LoVo (cell line): ENCODE results near the gene MPIG6B.

Source experiments
- DNase-seq: peaks from one replicate; pipeline ENCODE4 v3.0.0-alpha.2; 2016; ENCODE audit warnings: low spot score

MPIG6B gene, protein sequence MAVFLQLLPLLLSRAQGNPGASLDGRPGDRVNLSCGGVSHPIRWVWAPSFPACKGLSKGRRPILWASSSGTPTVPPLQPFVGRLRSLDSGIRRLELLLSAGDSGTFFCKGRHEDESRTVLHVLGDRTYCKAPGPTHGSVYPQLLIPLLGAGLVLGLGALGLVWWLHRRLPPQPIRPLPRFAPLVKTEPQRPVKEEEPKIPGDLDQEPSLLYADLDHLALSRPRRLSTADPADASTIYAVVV

GRCh38 chr6:31723245-31723979 is at the start of gene MPIG6B:
MPIG6B (plus strand) TSS chr6:31723373; CDS start chr6:31723384, 11 bp downstream.
- DNase-seq: no peak

GRCh38 chr6:31676322-31676903 is 46.8 kb upstream of the MPIG6B start:
- DNase-seq: no peak

GRCh38 chr6:31676904-31677303 is 46.3 kb upstream of the MPIG6B start:
- no peak for DNase-seq

DNA sequence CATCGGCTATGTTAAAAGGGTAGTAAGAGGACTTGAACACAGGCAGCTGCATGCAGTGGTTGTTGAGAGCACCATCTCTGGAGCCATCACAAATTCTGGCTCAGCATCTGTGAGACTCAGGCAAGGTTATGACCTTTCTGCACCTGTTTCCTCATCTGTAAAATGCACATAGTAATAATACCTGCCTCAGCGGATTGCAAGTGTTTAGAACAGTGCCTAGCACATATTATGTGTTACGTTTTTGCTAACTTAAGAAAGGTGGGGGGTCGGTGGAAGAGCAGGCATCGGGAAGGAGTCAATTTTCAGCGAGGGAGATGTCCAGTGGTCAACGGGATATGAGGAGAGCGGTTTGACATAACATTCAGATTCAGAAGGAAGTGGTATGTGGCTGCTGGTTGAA is 45.2 kb upstream of the MPIG6B start:
- DNase-seq: no peak

DNA sequence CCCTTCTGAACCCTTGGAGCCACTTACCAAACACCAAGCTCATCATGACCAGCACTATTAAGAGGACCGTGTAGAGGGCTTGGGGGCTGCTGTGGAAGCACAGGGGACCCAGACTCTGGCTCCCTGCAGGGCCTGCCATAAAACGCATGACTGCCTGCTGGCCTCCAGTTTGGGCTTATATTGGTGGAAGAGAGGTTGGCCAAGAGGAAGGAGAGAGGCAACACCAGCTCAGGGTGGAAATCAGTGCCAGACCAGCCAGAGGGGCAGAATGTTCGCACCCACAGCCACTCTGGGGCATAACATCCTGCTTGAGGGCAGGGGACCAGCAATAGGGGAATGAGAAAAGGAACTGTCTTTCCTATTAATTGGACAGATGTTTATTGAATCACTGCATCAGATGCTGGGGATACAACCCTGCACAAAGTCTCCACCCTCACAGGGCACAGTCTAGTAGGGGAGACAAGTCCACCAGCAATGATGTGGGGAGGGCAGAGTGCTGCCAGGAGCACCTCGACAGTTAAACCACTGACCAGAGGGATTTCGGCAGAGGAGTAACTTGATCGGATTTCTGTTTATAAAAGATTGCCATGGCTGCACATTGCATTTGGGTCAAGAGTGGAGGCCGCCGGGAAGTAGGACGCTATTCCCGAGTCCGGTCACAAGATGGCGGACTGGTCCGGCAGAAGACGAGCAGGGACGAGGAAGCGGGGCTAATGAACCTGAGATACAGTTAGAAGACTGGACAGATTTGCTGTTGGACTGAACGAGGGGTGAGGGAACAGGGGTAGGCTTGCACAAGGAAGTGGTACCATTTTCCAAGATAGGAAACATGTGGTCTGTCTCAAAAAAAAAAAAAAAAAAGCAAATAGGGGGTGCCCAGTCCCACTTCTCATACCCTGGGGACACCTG is 42.7 kb upstream of the MPIG6B start, which contains the start of gene LY6G5C:
Gene LY6G5C (minus strand): TSS at position 842 of the 909 bp plus-strand sequence. CDS start 694 bp downstream, at position 148.
- peak; percentile 79 for DNase-seq

DNA sequence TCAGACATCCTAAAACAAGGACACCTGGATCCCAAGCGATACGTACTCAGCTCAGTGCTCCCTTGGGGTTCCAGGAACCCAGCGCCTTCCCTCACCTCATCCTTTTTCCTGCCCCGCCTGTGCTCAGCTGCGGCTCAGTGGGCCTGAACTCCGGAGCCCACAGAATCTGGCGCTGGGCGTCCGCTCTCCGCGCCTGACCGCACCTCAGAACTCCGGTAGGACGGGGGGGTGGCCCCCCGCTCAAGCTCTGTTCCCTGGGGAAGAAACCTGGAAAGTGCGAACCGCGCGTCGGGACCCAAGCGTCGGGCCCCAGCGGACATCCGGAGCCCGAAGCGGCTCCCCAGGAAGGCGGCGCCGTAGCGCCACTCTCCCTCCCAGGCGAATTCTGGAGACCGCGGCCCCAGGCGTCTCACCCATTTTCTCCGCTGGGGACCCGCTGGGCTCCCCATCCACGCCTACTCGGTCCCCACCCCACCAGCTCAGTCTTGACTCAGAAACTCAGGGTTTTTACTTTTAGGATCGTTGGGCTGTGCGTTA is 42.0 kb upstream of the MPIG6B start:
- peak; percentile 31 for DNase-seq

DNA sequence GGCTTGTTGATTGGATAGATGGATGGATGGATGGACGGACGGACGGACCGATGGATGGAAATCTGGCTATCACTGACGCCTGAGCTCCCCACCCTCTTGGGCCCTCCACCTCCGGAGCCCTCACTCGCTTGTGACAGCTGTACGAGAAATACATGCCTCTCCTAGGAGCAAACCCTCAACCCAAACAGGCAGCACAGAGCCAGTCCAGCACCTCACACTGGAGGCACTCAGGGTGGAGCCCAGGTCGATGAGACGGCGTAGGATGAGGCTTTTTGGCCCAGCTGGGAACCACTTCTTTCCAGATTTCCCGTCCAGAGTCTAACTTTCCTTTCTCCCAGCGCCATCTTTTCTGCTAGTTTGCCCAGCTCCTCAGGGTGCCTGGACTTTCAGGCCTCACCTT is 39.6 kb upstream of the MPIG6B start:
- DNase-seq: no peak

- no peak for DNase-seq
Observed at GRCh38 chr6:31686483-31686882, 36.7 kb upstream of the MPIG6B start.

DNA sequence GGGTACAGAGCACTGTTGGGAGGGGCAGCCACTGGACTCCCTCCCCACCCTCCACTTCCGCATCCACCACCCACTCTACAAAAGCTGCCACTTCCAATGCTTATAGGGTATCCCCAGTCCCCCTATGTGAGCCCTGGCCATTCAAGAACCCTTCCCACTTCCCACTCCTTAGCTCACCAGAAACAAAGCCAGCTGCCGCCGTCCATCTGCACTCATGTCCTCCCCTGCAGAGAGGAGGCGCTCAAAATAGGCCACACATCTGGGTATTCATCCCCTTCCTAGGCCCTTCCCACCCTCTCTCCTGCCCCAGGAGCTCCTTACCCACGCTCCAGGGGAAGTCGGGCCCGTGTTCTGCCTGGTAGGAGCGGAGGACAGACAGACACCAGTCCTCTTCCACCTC is 35.9 kb upstream of the MPIG6B start:
- no peak for DNase-seq

- DNase-seq: no peak
Observed at GRCh38 chr6:31687860-31688693, 35.1 kb upstream of the MPIG6B start.

- DNase-seq: no peak
Observed at GRCh38 chr6:31689249-31690110, 33.7 kb upstream of the MPIG6B start.

- peak; percentile 54 for DNase-seq
Observed at GRCh38 chr6:31690231-31691077, 32.7 kb upstream of the MPIG6B start.

- DNase-seq: no peak
Observed at GRCh38 chr6:31691078-31691463, 32.1 kb upstream of the MPIG6B start.

GRCh38 chr6:31691564-31692108 is 31.5 kb upstream of the MPIG6B start:
- DNase-seq: no peak

- no peak for DNase-seq
Observed at GRCh38 chr6:31692353-31692752, 30.8 kb upstream of the MPIG6B start.

DNA sequence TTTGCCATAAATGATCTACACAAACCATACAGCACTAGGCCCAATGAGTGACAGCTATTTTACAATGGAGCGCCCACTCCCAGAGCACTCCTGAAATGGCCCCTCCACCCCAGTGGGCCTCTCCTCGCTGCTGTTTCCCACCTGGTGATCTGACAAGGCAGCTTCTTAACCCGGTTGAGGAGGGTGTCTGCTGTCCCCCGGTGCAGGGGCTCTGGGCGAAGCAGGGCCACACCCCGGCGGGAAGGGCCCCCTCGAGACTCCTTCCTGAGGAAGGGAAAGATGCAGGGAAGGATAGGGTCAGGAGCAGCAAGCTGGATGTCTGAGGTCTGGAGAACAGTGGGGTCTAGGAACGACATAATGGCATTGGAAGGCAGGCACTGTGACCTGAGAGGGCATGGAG is 30.3 kb upstream of the MPIG6B start:
- no peak for DNase-seq

DNA sequence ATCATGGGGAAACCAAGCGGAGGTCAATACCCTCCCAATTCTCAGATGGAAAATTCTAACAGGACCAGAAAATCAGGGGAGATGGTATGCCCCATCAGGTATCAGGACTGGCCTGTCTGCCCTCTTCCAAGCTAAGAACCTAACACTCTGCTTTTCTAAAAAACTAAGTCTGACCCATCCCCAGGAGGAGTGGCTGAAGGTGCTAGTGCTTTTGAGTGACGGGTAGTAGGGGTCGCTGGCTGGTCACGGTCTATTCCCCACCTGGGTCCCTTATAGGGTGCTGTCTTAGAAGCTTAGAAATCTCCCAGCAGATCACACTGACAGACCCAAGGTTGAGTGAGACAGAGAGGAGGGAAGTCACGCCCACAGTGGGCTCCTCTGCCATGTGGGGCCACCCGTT is 29.6 kb upstream of the MPIG6B start:
- DNase-seq: no peak

DNA sequence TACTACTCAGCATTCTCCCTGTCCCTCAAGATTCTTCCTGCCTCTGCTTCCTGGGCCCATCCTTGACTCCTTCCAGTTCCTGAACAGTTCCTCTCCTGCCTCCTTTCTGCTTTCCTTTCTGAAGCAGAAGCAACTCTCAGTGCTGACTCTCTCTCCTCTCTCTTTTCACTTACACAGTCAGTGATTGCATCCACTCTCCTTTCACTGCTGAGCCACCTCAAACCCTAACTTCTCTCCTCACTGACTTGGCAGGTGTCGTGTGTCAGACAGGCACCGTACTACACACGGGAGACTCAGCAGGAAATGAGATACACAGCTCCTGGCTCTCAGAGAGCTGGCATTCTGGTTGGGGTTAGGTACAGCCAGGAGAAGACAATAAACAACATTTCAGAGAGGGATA is 25.6 kb upstream of the MPIG6B start:
- no peak for DNase-seq
